ENCODE results near the gene FAM163B.

The FAM163B gene

DNA sequence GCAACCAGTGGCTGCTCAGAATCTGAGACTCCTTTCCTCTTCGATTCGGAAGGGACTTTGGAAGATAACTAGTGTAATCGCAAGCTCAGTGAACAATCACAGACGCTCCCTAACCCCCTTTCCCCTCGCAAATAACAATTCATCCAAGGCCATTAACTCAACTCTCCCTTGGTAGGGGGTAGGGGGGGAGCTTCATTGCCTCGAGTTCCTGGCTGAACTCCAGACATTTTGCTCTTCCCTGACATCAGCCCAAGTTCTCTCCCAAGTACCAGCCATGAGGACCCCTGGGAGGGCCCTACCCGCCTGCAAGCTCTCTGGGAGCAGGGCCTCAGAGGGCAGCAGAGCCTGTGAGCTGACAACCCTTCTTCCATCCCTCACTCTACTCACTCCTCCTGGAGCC lies 8.4 kb downstream of the FAM163B start:
- TF ChIP-seq TOX (CRISPR knock-in tag; IDR thresholded peaks at IDR 0.05; ENCODE audit: borderline replicate concordance) = no peak
- TF ChIP-seq ESRRG (CRISPR knock-in tag; IDR thresholded peaks at IDR 0.05) = no peak
- TF ChIP-seq, protein P1, sequence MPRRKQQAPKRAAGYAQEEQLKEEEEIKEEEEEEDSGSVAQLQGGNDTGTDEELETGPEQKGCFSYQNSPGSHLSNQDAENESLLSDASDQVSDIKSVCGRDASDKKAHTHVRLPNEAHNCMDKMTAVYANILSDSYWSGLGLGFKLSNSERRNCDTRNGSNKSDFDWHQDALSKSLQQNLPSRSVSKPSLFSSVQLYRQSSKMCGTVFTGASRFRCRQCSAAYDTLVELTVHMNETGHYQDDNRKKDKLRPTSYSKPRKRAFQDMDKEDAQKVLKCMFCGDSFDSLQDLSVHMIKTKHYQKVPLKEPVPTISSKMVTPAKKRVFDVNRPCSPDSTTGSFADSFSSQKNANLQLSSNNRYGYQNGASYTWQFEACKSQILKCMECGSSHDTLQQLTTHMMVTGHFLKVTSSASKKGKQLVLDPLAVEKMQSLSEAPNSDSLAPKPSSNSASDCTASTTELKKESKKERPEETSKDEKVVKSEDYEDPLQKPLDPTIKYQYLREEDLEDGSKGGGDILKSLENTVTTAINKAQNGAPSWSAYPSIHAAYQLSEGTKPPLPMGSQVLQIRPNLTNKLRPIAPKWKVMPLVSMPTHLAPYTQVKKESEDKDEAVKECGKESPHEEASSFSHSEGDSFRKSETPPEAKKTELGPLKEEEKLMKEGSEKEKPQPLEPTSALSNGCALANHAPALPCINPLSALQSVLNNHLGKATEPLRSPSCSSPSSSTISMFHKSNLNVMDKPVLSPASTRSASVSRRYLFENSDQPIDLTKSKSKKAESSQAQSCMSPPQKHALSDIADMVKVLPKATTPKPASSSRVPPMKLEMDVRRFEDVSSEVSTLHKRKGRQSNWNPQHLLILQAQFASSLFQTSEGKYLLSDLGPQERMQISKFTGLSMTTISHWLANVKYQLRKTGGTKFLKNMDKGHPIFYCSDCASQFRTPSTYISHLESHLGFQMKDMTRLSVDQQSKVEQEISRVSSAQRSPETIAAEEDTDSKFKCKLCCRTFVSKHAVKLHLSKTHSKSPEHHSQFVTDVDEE (CRISPR knock-in tag; IDR thresholded peaks at IDR 0.05) = no peak
- no peak for TF ChIP-seq ZNF8 (CRISPR knock-in tag; IDR thresholded peaks at IDR 0.05)
- no peak for TF ChIP-seq SNAI2 (CRISPR knock-in tag; IDR thresholded peaks at IDR 0.05)
- TF ChIP-seq OSR1 (CRISPR knock-in tag; IDR thresholded peaks at IDR 0.05) = no peak
- TF ChIP-seq ZFP3 (CRISPR knock-in tag; IDR thresholded peaks at IDR 0.05) = no peak
- TF ChIP-seq TCF4 (CRISPR knock-in tag; IDR thresholded peaks at IDR 0.05; ENCODE audit: borderline replicate concordance) = no peak
- TF ChIP-seq ZFP30 (CRISPR knock-in tag; IDR thresholded peaks at IDR 0.05) = no peak
- no peak for TF ChIP-seq PPARA (CRISPR knock-in tag; IDR thresholded peaks at IDR 0.05; ENCODE audit: borderline replicate concordance)
- no peak for TF ChIP-seq ARNTL (CRISPR knock-in tag; IDR thresholded peaks at IDR 0.05; ENCODE audit: borderline replicate concordance, low read depth)
- TF ChIP-seq CREB5 (CRISPR knock-in tag; IDR thresholded peaks at IDR 0.05; ENCODE audit: low read depth) = no peak
- no peak for TF ChIP-seq CSRNP3 (CRISPR knock-in tag; IDR thresholded peaks at IDR 0.05)
- no peak for TF ChIP-seq POU6F1 (CRISPR knock-in tag; IDR thresholded peaks at IDR 0.05; ENCODE audit: borderline replicate concordance, low read depth)
- no peak for TF ChIP-seq GLIS3 (CRISPR knock-in tag; IDR thresholded peaks at IDR 0.05)
- TF ChIP-seq PATZ1 (CRISPR knock-in tag; IDR thresholded peaks at IDR 0.05; ENCODE audit: borderline replicate concordance) = no peak
- TF ChIP-seq ZNF565 (CRISPR knock-in tag; conservative IDR thresholded peaks at IDR 0.05; ENCODE audit: low read depth) = no peak
- no peak for TF ChIP-seq RARB (CRISPR knock-in tag; IDR thresholded peaks at IDR 0.05)
- TF ChIP-seq CSDC2 (CRISPR knock-in tag; IDR thresholded peaks at IDR 0.05) = no peak
- TF ChIP-seq ZNF70 (CRISPR knock-in tag; IDR thresholded peaks at IDR 0.05) = no peak
- ATAC-seq = no peak

DNA sequence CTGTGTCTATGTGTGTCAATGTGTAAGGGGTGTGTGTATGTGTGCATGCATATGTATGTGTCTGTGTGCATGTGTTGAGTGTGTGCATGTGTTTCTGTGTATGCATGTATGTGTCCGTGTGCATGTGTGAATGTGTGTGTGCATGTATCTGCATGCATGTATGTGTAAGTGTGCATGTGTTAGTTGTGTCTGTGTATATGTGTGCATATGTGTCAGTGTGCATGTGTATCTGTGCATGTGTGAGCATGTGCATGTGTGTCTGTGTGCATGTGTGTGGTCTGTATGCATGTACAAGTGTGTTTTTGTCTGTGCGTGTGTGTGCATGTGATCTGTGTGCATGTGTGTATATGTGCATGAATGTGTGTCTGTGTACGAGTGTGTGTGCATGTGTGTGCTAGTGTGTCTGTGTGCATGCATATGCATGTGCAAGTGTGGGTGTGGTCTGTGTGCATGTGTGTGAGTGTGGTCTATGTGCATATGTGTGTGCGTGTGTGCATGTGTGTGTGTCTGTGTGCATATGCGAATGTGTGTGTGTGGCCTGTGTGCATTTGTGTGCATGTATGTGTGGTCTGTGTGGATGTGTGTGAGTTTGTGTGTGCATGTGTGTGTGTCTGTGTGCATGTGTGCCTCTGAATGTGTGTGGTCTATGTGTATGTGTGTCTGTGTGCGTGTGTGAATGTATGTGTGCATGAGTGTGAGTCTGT lies 9.6 kb downstream of the FAM163B start:
- no peak for ATAC-seq
- TF ChIP-seq ZC3H10 (CRISPR knock-in tag; IDR thresholded peaks at IDR 0.05) = no peak
- TF ChIP-seq CREB5 (CRISPR knock-in tag; IDR thresholded peaks at IDR 0.05; ENCODE audit: low read depth) = no peak
- no peak for TF ChIP-seq TCF4 (CRISPR knock-in tag; IDR thresholded peaks at IDR 0.05; ENCODE audit: borderline replicate concordance)
- no peak for TF ChIP-seq ZNF8 (CRISPR knock-in tag; IDR thresholded peaks at IDR 0.05)
